Cerebellar cortex (tissue), 1 donor: ENCODE data around the gene ERAP2.
"Not testable (repeated sequence)": the region's sequence is repeated elsewhere in the genome, so short reads cannot be mapped to it uniquely, and the experiment has no call there.

ENCODE experiments used
- DNase-seq: peaks from one replicate; pipeline ENCODE4 v3.0.0-alpha.2; 2015; ENCODE audit warnings: low spot score

Gene ERAP2

GRCh38 chr5:96896806-96897205 is 20.5 kb downstream of the ERAP2 start:
- no peak for DNase-seq

- DNase-seq: no peak
These were observed 25.1 kb downstream of the ERAP2 start for GRCh38 chr5:96901384-96901783.

- DNase-seq: no peak
These were observed 25.5 kb downstream of the ERAP2 start for GRCh38 chr5:96901841-96902240.

- no peak for DNase-seq
These were observed 26.6 kb downstream of the ERAP2 start for GRCh38 chr5:96902876-96903275.

GRCh38 chr5:96903300-96903699 is 27.0 kb downstream of the ERAP2 start:
- DNase-seq: no peak

- no peak for DNase-seq
These were observed 28.0 kb downstream of the ERAP2 start for GRCh38 chr5:96904054-96904931.

DNA sequence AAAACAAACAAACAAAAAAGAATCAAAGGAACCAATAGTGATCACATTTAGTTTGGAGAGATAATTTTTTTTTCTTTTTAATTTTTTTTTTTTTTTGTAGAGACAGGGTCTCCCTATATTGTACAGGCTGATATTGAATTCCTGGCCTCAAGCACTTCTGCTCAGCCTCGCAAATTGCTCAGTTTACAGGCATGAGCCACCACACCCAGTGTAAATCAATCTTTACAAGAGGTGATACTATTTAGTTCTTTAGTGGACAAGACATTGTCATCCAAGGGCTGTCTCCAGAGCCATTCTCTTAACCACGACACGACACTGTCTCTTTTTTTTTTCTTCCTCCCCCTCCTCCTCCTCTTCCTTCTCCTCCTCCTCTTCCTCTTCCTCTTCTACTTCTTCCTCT is 29.6 kb downstream of the ERAP2 start:
- DNase-seq: no peak

GRCh38 chr5:96909003-96909402 is 32.7 kb downstream of the ERAP2 start:
- no peak for DNase-seq

- no peak for DNase-seq
These were observed 33.1 kb downstream of the ERAP2 start for GRCh38 chr5:96909435-96909834.

DNA sequence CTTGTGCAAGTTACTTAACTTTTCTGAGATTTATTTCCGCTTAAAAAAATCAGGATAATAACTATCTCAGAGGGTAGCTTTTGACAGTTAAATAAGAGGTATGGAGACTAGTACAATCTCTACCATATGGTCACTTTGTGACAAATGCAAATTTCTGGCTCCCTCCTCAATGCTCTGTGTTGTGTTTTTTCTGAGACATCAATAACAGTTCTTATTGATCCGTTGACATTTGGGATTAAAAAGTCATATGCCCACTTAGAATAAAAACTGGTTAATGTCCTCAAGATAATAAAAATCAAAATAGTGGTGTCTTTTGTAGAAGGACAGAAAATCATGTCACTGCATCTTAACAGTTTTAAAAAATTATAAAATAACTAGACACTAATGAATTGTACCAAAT is 34.8 kb downstream of the ERAP2 start:
- no peak for DNase-seq

- DNase-seq: no peak
These were observed 36.9 kb downstream of the ERAP2 start for GRCh38 chr5:96913233-96913632.

GRCh38 chr5:96919754-96920197 is 43.5 kb downstream of the ERAP2 start:
- no peak for DNase-seq

DNA sequence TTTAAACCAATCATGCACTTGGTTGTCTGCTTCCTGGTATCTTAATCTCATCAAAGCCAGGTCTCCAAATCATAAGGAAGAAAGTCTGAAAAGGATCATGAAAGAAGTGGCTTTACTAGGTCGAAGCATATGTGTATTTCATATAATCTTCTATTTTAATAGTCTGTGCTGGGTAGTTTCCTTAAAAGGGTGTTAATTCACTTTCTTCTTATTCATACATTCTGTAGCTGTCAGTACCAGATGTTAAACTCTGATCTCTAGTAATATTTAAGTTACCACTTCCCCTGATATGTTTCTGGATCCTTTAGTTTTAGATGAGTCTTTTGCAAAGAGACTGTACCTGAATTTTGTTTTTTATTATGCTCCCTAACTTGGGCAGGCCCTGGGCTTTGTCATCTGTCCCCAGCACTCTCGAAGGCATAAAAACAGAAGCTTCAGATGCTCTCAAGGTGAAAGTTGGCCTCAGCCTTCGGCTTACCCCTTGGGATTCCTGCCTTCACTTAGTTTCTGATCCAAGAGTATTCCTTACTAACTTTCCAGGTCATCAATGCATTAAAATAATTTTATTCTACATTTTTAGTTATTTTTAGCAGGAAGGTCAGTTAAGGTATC is 44.5 kb downstream of the ERAP2 start:
- no peak for DNase-seq

DNA sequence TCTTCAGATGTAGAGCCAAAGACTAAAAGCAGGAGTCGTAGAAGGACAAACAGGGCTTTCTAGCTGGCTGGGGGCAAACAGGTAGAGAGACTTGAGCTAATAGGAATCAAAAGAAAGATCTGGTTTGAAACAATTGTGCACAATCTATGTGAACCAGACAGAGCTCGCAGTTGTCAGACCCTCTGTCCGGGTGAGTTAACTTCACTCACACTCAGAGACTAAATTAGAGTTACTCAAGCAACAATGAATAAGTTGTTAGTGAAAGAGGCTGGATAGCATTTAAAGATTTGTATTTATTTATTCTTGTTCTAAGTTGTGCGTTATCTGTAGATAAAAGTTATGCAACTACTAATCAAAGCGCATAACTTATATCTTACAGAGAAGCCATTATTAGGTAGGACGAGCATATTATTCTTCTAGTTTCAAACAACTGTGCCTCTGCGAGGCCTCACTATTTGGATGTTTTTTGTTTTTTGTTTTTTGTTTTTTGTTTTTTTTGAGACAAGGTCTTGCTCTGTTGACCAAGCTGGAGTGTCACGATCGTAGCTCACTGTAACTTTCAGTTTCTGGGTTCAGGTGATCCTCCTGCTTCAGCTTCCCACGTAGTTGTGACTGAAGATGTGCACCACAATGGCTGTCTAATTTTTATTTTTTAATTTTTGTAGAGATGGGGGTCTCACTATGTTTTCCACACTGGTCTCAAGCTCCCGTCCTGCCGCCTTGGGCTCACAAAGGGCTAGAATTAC is 46.4 kb downstream of the ERAP2 start:
- no peak for DNase-seq

DNA sequence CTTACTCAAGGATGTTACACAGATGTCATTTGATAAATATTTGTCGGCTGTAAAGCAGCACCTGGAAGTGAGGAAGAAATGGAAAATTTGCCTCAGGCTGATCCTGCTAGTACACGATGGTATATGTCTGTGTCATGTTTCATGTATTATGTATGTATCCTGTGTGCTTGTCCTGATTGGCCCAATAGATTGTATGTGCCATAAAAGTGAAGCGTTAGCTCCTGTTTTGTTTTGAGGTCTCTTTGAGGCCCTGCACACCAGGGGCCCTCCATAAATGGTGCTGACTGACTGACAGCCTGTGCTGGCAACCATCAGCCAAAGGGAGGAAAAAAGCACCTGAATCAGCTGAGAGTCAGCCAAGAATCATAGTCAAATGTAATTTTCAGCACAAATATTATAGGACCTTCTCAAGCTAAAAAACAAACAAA is 47.7 kb downstream of the ERAP2 start:
- peak; percentile 82 for DNase-seq

DNA sequence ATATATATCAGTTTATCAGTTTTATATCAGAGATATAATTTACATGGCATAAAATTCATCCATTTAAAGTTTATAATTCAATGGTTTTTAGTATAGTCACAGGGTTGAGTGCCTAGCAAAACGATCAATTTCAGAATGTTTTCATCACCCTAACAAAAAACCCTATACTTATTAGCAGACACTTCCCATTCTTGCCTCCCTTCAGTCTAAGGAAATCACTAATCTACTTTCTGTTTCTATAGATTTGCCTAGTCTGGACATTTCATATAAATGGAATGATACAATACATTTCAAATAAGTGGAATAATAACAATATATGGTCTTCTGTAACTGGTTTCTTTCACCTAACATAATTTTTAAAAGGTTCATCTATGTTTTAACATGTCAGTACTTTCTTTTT is 50.0 kb downstream of the ERAP2 start:
- DNase-seq: no peak

DNA sequence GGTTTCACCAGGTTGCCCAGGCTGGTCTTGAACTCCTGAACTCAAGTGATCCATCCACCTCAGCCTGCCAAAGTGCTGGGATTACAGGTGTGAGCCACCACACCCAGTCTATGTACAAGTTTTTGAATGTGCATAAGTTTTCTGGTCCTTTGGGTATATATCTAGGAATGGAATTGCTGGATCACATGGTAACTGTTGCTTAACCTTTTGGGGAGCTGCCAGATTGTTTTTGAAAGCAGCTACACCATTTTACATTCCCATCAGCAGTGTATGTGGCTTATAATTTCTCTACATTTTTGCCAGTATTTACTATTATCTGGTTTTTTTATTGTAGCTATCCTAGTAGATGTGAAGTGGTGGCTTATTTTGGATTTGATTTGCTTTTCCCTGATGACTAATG is 50.7 kb downstream of the ERAP2 start:
- no peak for DNase-seq

DNA sequence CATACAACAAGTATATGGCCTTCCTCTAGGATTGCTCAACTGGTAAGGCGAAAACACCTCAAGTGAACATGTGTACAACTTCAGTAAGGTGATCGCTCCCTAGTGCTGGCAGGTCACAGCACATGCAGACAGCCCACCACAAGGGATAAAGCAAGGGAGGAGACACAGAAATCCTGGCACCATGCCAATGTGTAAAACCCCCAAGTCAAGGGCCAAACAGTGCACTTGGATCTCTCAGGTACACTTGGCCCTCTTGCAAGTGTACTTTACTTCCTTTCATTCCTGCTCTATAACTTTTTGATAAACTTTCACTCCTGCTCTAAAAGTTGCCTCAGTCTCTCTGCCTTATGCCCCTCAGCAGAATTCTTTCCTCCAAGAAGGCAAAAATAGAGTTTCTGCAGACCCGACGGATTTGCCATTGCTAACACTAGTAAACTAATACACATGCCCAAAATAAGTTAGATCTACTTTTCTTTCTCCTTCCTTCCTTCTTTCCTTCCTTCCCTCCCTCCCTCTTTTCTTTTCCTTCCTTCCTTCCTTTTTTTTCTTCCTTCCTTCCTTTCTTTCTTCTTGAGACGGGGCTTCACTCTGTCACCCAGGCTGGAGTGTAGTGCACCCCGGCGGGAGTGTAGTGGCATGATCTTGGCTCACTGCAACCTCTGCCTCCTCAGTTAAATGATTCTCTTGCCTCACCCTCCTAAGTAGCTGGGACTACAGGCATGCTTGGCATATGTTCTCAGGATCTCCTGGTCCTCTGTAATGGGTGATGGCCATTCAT is 52.8 kb downstream of the ERAP2 start:
- DNase-seq: no peak

DNA sequence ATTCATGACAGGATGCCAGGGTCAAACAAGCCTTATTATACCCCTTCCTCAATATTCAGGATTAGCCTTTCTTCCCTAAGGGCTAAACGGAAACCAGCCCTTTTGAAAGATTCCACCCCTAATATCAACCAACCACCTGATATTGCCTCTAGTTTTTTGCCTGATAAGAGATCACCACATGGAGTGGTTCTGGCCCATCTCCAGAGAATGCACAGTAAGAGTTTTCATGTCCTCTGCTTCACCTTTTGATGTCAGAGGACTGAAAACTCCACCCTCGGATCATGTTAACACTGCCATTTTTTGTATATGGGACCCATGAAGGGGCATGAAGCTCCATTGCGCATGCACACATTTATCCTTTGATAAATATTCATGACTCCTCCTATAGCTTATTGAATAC is 53.8 kb downstream of the ERAP2 start:
- no peak for DNase-seq

DNA sequence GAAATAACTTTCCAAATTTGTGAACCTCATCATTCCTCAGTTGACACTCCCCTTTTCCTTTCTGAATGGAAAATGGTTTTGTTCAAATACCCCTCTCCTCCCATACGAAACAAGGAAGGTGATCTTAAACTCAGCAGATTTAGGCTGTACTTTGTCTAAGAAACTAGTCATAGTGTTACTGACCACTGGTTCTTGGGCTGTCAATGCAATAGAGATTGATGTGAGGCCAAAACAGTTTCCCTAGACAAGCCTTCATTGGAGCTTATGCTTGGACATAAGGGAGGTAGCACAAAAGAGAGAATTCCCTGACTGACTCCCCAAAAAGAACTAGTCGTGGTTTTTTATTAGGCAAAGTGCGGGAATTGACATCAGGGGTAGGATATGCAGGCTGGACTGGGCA is 54.3 kb downstream of the ERAP2 start:
- no peak for DNase-seq

- DNase-seq: not testable (repeated sequence)
These were observed 54.7 kb downstream of the ERAP2 start for GRCh38 chr5:96931037-96931436.

DNA sequence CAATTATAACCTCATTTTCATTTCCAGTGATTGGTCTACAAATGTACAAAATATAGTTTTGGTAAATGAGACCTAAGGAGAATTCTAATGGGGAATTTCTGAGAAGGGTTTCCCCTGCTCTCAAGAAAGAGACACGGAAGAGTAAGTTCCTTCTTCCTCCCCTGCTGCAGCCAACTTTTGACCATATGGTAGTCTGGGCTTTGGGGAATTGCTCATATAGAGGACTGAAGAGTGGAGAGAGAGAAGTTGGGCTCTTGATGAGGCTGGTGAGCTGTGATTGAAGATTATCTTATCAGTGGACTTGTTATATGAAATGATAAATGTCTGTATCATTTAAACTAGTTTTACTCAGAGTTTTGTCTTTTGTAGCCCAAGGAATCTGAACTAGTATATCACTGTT is 55.3 kb downstream of the ERAP2 start:
- no peak for DNase-seq
